ENCODE data around the gene ACTR2. TPM values are rescaled to one million over a fixed set of nuclear protein-coding genes. Genes with fewer than 3 reads are reported as not detected.

Gene ACTR2
- total and polyA plus RNA-seq, 9 of the 15 experiments (the other 6 are each of a cell fraction or from before 2014, with no cell fraction given) = 47.3 to 239 (median 108) TPM

DNA sequence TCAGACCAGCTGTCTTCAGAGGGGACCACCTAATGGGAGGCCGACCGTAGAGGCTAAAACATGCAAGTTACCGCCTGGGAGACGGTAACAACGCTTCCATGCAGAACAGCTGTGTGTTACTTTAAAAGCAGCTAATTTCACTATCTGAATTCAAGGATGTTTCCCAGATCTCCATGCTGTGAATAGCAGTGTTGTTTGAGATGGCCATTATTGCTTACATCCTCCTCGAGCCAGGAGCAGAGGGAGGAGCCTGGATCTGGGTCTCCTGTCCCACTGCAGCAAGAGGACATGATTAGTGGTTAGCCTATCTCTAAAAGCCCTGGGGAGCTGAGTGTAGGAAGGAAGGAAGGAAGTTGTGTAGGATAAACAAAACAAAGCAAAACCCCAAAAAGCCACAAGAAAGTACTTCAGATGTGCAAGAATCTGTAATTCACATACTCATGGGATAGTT is 50.9 kb downstream of the ACTR2 start (continued):
- TF ChIP-seq TAF1 (IDR thresholded peaks at IDR 0.05; ENCODE audit: control insufficient read depth, extremely low read depth, insufficient read depth, low read length, severe bottlenecking) = no peak
- TF ChIP-seq GATA2 (CRISPR knock-in tag; IDR thresholded peaks at IDR 0.05) = no peak
- TF ChIP-seq, protein P1, sequence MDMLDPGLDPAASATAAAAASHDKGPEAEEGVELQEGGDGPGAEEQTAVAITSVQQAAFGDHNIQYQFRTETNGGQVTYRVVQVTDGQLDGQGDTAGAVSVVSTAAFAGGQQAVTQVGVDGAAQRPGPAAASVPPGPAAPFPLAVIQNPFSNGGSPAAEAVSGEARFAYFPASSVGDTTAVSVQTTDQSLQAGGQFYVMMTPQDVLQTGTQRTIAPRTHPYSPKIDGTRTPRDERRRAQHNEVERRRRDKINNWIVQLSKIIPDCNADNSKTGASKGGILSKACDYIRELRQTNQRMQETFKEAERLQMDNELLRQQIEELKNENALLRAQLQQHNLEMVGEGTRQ (CRISPR knock-in tag; IDR thresholded peaks at IDR 0.05) = no peak
- no peak for TF ChIP-seq XRCC4 (IDR thresholded peaks at IDR 0.05; ENCODE audit: extremely low read depth, insufficient read depth, insufficient read length)
- no peak for TF ChIP-seq ZNF589 (CRISPR knock-in tag; IDR thresholded peaks at IDR 0.05; ENCODE audit: low read depth)
- no peak for TF ChIP-seq RFX1 (IDR thresholded peaks at IDR 0.05)
- TF ChIP-seq ILK (tag; IDR thresholded peaks at IDR 0.05; ENCODE audit: borderline replicate concordance, low read depth) = no peak
- no peak for TF ChIP-seq ID3 (CRISPR knock-in tag; IDR thresholded peaks at IDR 0.05)
- no peak for TF ChIP-seq ID3 (tag; IDR thresholded peaks at IDR 0.05)
- no peak for TF ChIP-seq TARDBP (IDR thresholded peaks at IDR 0.05)
- TF ChIP-seq ETV1 (tag; conservative IDR thresholded peaks at IDR 0.05; ENCODE audit: low read depth) = peak; percentile 94
- no peak for TF ChIP-seq POLR2A (conservative IDR thresholded peaks at IDR 0.05)
- TF ChIP-seq E4F1 (CRISPR knock-in tag; IDR thresholded peaks at IDR 0.05; ENCODE audit: borderline replicate concordance) = no peak
- TF ChIP-seq CC2D1A (IDR thresholded peaks at IDR 0.05) = no peak
- no peak for TF ChIP-seq ZNF431 (CRISPR knock-in tag; IDR thresholded peaks at IDR 0.05)
- no peak for TF ChIP-seq MAZ (CRISPR knock-in tag; conservative IDR thresholded peaks at IDR 0.05 in 1 of 2, IDR thresholded peaks at IDR 0.05 in 1 of 2)
- no peak for TF ChIP-seq ARID2 (IDR thresholded peaks at IDR 0.05)
- TF ChIP-seq ZNF436 (CRISPR knock-in tag; IDR thresholded peaks at IDR 0.05) = no peak
- TF ChIP-seq ZNF444 (CRISPR knock-in tag; IDR thresholded peaks at IDR 0.05) = no peak
- no peak for TF ChIP-seq TRIM25 (IDR thresholded peaks at IDR 0.05; ENCODE audit: borderline replicate concordance)

All from K562 (cell line).